Measurements from ENCODE around the gene MEX3C. TPM values are rescaled to one million over a fixed set of nuclear protein-coding genes. Genes with fewer than 3 reads are reported as not detected.

Gene MEX3C
- total RNA-seq, 2 donors from 2014 or later = 20.5 to 26.7 TPM

- ATAC-seq (no peak), DNase-seq (no peak)
- intact Hi-C loops (cut with DNase I, micrococcal nuclease) = no loop called here
Measured at GRCh38 chr18:51193621-51194287, 3.7 kb downstream of the MEX3C start.

GRCh38 chr18:51192696-51193095, 4.8 kb downstream of the MEX3C start:
- DNase-seq (no peak), ATAC-seq (no peak)
- intact Hi-C loops (cut with DNase I, micrococcal nuclease) = no loop called here

GRCh38 chr18:51192026-51192425, 5.5 kb downstream of the MEX3C start:
- ATAC-seq (no peak), DNase-seq (no peak)
- intact Hi-C loops (cut with DNase I, micrococcal nuclease) = no loop called here

- peak; percentile 63 for ATAC-seq
- intact Hi-C loops (cut with DNase I, micrococcal nuclease) = no loop called here
- DNase-seq = no peak
Measured at GRCh38 chr18:51191128-51191717, 6.3 kb downstream of the MEX3C start.

- no peak for ATAC-seq
- DNase-seq = no peak
- intact Hi-C loops (cut with DNase I, micrococcal nuclease) = no loop called here
Measured at GRCh38 chr18:51190000-51190399, 7.5 kb downstream of the MEX3C start.

GRCh38 chr18:51188024-51188701, 9.3 kb downstream of the MEX3C start:
- no peak for ATAC-seq
- intact Hi-C loops (cut with DNase I, micrococcal nuclease) = no loop called here
- no peak for DNase-seq

- ATAC-seq (no peak), DNase-seq (no peak)
- intact Hi-C loops (cut with DNase I, micrococcal nuclease) = no loop called here
Measured at GRCh38 chr18:51185075-51185474, 12.4 kb downstream of the MEX3C start.

- intact Hi-C loops (cut with DNase I, micrococcal nuclease) = no loop called here
- DNase-seq (no peak), ATAC-seq (no peak)
Measured at GRCh38 chr18:51184091-51184457, 13.4 kb downstream of the MEX3C start.

GRCh38 chr18:51183372-51184090, 13.9 kb downstream of the MEX3C start:
- no peak for ATAC-seq
- no peak for DNase-seq
- intact Hi-C loops (cut with DNase I, micrococcal nuclease) = no loop called here

GRCh38 chr18:51182824-51183223, 14.7 kb downstream of the MEX3C start:
- intact Hi-C loops (cut with DNase I, micrococcal nuclease) = no loop called here
- no peak for DNase-seq

GRCh38 chr18:51171625-51172259, 25.7 kb downstream of the MEX3C start:
- intact Hi-C loops (cut with DNase I, micrococcal nuclease) = no loop called here
- ATAC-seq = no peak

More at GRCh38 chr18:51182824-51183223, 14.7 kb downstream of the MEX3C start:
- ATAC-seq = no peak

GRCh38 chr18:51171223-51171622, 26.3 kb downstream of the MEX3C start:
- intact Hi-C loops (cut with DNase I, micrococcal nuclease) = no loop called here
- no peak for DNase-seq
- no peak for ATAC-seq

More at GRCh38 chr18:51171625-51172259, 25.7 kb downstream of the MEX3C start:
- no peak for DNase-seq

- ATAC-seq = no peak
- intact Hi-C loops (cut with DNase I, micrococcal nuclease) = no loop called here
- DNase-seq = no peak
Measured at GRCh38 chr18:51170664-51171063, 26.8 kb downstream of the MEX3C start.

GRCh38 chr18:51169731-51170130, 27.8 kb downstream of the MEX3C start:
- intact Hi-C loops (cut with DNase I, micrococcal nuclease) = no loop called here
- ATAC-seq (no peak), DNase-seq (no peak)

GRCh38 chr18:51168960-51169662, 28.4 kb downstream of the MEX3C start:
- intact Hi-C loops (cut with DNase I, micrococcal nuclease) = no loop called here
- ATAC-seq (no peak), DNase-seq (no peak)

GRCh38 chr18:51168026-51168742, 29.3 kb downstream of the MEX3C start:
- ATAC-seq = no peak
- no peak for DNase-seq
- intact Hi-C loops (cut with DNase I, micrococcal nuclease) = no loop called here

GRCh38 chr18:51165296-51165695, 32.2 kb downstream of the MEX3C start:
- intact Hi-C loops (cut with DNase I, micrococcal nuclease) = no loop called here

GRCh38 chr18:51164761-51165281, 32.7 kb downstream of the MEX3C start:
- no peak for ATAC-seq
- no peak for DNase-seq
- intact Hi-C loops (cut with DNase I, micrococcal nuclease) = no loop called here

More at GRCh38 chr18:51165296-51165695, 32.2 kb downstream of the MEX3C start:
- no peak for DNase-seq
- no peak for ATAC-seq

All from left colon (tissue), 2 donors.